Upper lobe of left lung (tissue), 6 donors: ENCODE data around the gene PFKFB4. TPM values are rescaled to one million over a fixed set of nuclear protein-coding genes. Genes with fewer than 3 reads are reported as not detected.

Source experiments
- ATAC-seq, 2 donors: fragments of 200-7000 bp; cut with Tn5 transposase; one replicate each; pipeline ENCODE4 v1.9.1; 2022; ENCODE audit warnings: mild to moderate bottlenecking in 2 of 2, moderate library complexity in 2 of 2; ENCODE audit not compliant: low FRiP score in 2 of 2
- DNase-seq, 2 donors: peaks; one replicate each; pipeline ENCODE4 v3.0.0-alpha.2; 2019 to 2020
- H3K27ac ChIP-seq, 4 donors: fragments of 200-600 bp; sonication (generic); one replicate each; pipeline ENCODE4 v1.5.1; 2016 to 2019
- H3K27me3 ChIP-seq, 4 donors: fragments of 200-600 bp; sonication (generic); one replicate each; pipeline ENCODE4 v1.5.1; 2017 to 2019
- H3K36me3 ChIP-seq, 4 donors: fragments of 200-600 bp; sonication (generic); one replicate each; pipeline ENCODE4 v1.5.1; 2016 to 2019
- H3K4me1 ChIP-seq, 4 donors: fragments of 200-600 bp; sonication (generic); one replicate each; pipeline ENCODE4 v1.5.1; 2018 to 2019
- H3K4me3 ChIP-seq, 4 donors: fragments of 200-600 bp; sonication (generic); one replicate each; pipeline ENCODE4 v1.5.1; 2017 to 2019; ENCODE audit warnings: mild to moderate bottlenecking in 2 of 4, moderate library complexity in 1 of 4
- H3K9me3 ChIP-seq, 4 donors: fragments of 200-600 bp; sonication (generic); one replicate each; pipeline ENCODE4 v1.5.1; 2018 to 2019
- POLR2AphosphoS5 ChIP-seq, 2 donors: sonication (generic); formaldehyde crosslinking; IDR thresholded peaks; one replicate each; pipeline ENCODE4 v1.5.1; 2017; ENCODE audit warnings: antibody characterized with exemption in 2 of 2
- WGBS, 2 donors: methylation state at CpG; one replicate each; pipeline ENCODE4 v1.1.5; 2017 to 2018; 5-methylcytosine and 5-hydroxymethylcytosine counted together
- small RNA-seq, 4 donors: library from RNA; depleted of rRNA; stranded (forward); fragments of <200 nt; gene quantifications; one replicate each; pipeline ENCODE3, GENCODE V24; 2016
- total RNA-seq, 6 donors: library from RNA; depleted of rRNA in 4 of 6; stranded (reverse); fragments of >200 nt in 4 of 6; gene quantifications; one replicate each; pipeline versions ENCODE4 v1.1.0 to v1.2.1, GENCODE V29; 2016 to 2021
- donor health status: DM: no; HTN: no; CAD: no; lungs with moderate emphysema.
- donor health status: DM: no; HTN: yes; CAD: no; lungs with severe emphysema.

The PFKFB4 gene
- total RNA-seq, 6 donors from 2014 or later = 5.9 to 16.8 (median 9.8) TPM

- H3K27ac ChIP-seq = peak overlapping the region in 3 of 4 donors; percentile 97 to 100 (median 97)
- WGBS, 2 donors = 92% methylated on average over 8 of the region's 8 CpGs; no CpG with 5 or more reads in 1 of the 2 donors
- TF ChIP-seq POLR2AphosphoS5 (IDR thresholded peaks at IDR 0.05) = no peak
- peaks cover 0 to 45% (median 31%) of the 10 kb centered on the region in 4 donors for H3K36me3 ChIP-seq
- H3K27me3 ChIP-seq = no peaks in the 10 kb centered on the region
- H3K4me3 ChIP-seq = no peak overlapping the region
- DNase-seq = peak in 1 of 2 donors; percentile 50
- no peaks in the 10 kb centered on the region for H3K9me3 ChIP-seq
- ATAC-seq = no peak
- H3K4me1 ChIP-seq = peaks cover 67 to 82% (median 71%) of the 10 kb centered on the region in 4 donors
Measured at GRCh38 chr3:48468329-48468731, 88.3 kb downstream of the PFKFB4 start.

Small RNAs within 50 kb of the gene (small RNA-seq; reads per million reads assigned to genes)
- gene MIR6823 = 0 to 0.13 (median 0) reads per million in 4 donors

Other genes with a start within 250 kb of the PFKFB4 start
- gene SPINK8, start 223.1 kb downstream of the PFKFB4 start, total RNA-seq = not detected
- gene FBXW12, start 184.6 kb downstream of the PFKFB4 start, total RNA-seq = not detected
- gene PLXNB1, start 126.7 kb downstream of the PFKFB4 start, total RNA-seq = 100 to 1,000 TPM in 4 of 6 donors, 10 to 100 TPM in 2; 91.2 to 588 (median 123) TPM
- 10 to 100 TPM in 5 of 6 donors, 1 to 10 TPM in 1; 6.3 to 18.2 (median 13.2) TPM for gene CCDC51, start 116.7 kb downstream of the PFKFB4 start, total RNA-seq
- 100 to 1,000 TPM; 115 to 282 (median 163) TPM for gene TMA7, start 116.5 kb downstream of the PFKFB4 start, total RNA-seq
- gene ATRIP, start 110.1 kb downstream of the PFKFB4 start, total RNA-seq = 10 to 100 TPM in 1 of 6 donors, 1 to 10 TPM in 5; 5.1 to 10.5 (median 6.5) TPM
- gene SHISA5, start 52.6 kb downstream of the PFKFB4 start, total RNA-seq = 100 to 1,000 TPM in 4 of 6 donors, 10 to 100 TPM in 2; 67.1 to 228 (median 148) TPM
- gene UCN2, start 7.0 kb upstream of the PFKFB4 start, total RNA-seq = not detected
- 10 to 100 TPM in 1 of 6 donors, 1 to 10 TPM in 5; 2.7 to 30.4 (median 4.6) TPM for gene COL7A1, start 38.5 kb upstream of the PFKFB4 start, total RNA-seq
- gene UQCRC1, start 52.8 kb upstream of the PFKFB4 start, total RNA-seq = 100 to 1,000 TPM; 119 to 239 (median 154) TPM
- under 1 TPM in 1 of 6 donors, not detected in 5; 0.67 TPM for gene TMEM89, start 65.0 kb upstream of the PFKFB4 start, total RNA-seq
- gene SLC26A6, start 78.7 kb upstream of the PFKFB4 start, total RNA-seq = 10 to 100 TPM; 10.5 to 66.0 (median 20.4) TPM
- 10 to 100 TPM in 1 of 6 donors, 1 to 10 TPM in 4, under 1 TPM in 1; 0.76 to 10.5 (median 1.5) TPM for gene CELSR3, start 106.1 kb upstream of the PFKFB4 start, total RNA-seq
- 10 to 100 TPM; 17.8 to 55.5 (median 21.8) TPM for gene NCKIPSD, start 129.1 kb upstream of the PFKFB4 start, total RNA-seq
- gene IP6K2, start 160.4 kb upstream of the PFKFB4 start, total RNA-seq = 100 to 1,000 TPM in 1 of 6 donors, 10 to 100 TPM in 5; 53.3 to 106 (median 65.4) TPM